Muscle of leg (tissue), 11 donors: ENCODE results near the gene CSRNP2. TPM values are rescaled to one million over a fixed set of nuclear protein-coding genes. Genes with fewer than 3 reads are reported as not detected.

Source experiments
- DNase-seq: peaks from one replicate; pipeline ENCODE4 v3.0.0; 2013
- H3K27ac ChIP-seq: one replicate; pipeline ENCODE4 v1.5.1; 2013; ENCODE audit warnings: mild to moderate bottlenecking, low read length, control low read depth
- H3K27me3 ChIP-seq: one replicate; pipeline ENCODE4 v1.6.1; 2013; ENCODE audit warnings: low read length; ENCODE audit not compliant: control insufficient read depth, insufficient read depth
- H3K36me3 ChIP-seq: one replicate; pipeline ENCODE4 v1.6.1; 2013; ENCODE audit warnings: low read length; ENCODE audit not compliant: control insufficient read depth, insufficient read depth
- H3K4me1 ChIP-seq: one replicate; pipeline ENCODE4 v1.6.1; 2013; ENCODE audit warnings: low read length; ENCODE audit not compliant: control insufficient read depth, insufficient read depth
- H3K4me3 ChIP-seq: one replicate; pipeline ENCODE4 v1.5.1; 2013; ENCODE audit warnings: low read length, control low read depth
- H3K9me3 ChIP-seq: replicated peaks from 2 replicates; pipeline ENCODE4 v1.6.1; 2013; ENCODE audit warnings: low read depth, low read length; ENCODE audit not compliant: control insufficient read depth
- WGBS: methylation state at CpG from one replicate; pipeline ENCODE4 v1.1.5; 2013; ENCODE audit warnings: missing lambda C conversion rate; ENCODE audit not compliant: insufficient coverage; 5-methylcytosine and 5-hydroxymethylcytosine counted together
- polyA plus RNA-seq, 8 donors: library from polyadenylated mRNA; unstranded; fragments of 120-200 nt; gene quantifications; one replicate each; pipeline versions ENCODE4 v1.2.1 to v1.2.3, GENCODE V29; 2013; ENCODE audit warnings: inconsistent platforms in 1 of 8, low replicate concordance in 1 of 8; ENCODE audit not compliant: insufficient read length in 8 of 8, insufficient read depth in 1 of 8
- total RNA-seq: library from RNA; stranded (reverse); fragments of 120-200 nt; gene quantifications from one replicate; pipeline ENCODE4 v1.2.4, GENCODE V29; 2013

CSRNP2 gene
- total and polyA plus RNA-seq, 9 donors, result 16.4 to 30.6 (median 23.5) TPM

DNA sequence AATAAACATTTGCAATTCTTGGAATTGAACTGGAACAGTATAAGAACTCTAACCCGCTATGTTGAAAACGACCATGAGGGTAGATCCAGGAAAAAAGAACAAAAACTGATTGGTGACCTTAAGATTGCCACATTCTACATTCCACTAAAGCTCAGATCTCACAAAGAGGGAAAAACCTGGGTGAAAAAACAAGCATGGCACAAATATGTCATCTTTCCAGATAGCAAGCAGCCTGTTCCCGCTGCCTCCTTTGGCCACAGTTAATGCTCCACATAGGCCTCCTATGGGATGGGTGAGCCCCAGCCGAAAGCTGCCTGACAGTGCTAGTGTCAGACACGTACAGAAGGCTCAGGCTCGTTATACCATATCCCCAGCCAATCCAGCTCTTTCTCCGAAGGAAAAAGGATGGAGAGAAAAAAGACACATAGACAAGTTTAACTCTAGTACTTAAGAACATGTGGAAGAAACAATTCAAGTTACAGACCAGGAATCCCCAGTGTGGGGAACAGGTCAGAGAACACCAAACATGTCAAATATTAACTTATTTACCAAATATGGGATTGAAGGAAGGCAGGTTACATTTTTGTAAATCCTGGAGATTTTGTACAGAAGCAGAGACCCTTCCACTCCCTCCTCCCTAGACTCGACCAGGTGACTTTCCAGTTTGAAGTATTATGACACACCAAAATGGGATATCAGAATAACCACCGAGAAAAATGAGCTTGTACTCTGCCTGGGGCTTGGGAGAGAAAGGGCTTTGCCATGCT lies 20.6 kb downstream of the CSRNP2 start:
- H3K4me1 ChIP-seq, result no peaks in the 10 kb centered on the region
- H3K9me3 ChIP-seq, result no peaks in the 10 kb centered on the region
- no peaks in the 10 kb centered on the region for H3K27me3 ChIP-seq
- DNase-seq, result no peak
- no peak overlapping the region for H3K27ac ChIP-seq
- 83% methylated on average over 3 of the region's 9 CpGs for WGBS
- peaks cover 83% of the 10 kb centered on the region for H3K36me3 ChIP-seq
- H3K4me3 ChIP-seq, result no peak overlapping the region

DNA sequence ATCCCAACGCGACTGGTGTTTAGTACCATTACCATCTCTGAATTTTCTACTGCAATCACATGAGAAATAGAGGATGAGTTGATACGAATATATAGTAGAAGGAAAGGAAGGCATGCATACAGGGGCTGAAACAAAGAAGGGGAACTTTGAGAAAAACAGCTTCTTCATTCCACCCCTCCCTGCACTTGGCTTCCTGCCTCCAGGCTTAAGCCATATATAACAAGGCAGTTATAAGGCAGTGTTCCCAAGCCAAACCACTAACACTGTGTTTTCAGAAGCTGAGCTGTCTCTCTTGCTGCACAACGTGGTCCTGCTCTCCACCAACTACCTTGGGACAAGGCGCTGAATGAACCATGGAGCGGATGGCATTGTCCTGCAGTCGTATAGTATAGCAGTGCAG lies 24.3 kb downstream of the CSRNP2 start:
- DNase-seq, result no peak

DNA sequence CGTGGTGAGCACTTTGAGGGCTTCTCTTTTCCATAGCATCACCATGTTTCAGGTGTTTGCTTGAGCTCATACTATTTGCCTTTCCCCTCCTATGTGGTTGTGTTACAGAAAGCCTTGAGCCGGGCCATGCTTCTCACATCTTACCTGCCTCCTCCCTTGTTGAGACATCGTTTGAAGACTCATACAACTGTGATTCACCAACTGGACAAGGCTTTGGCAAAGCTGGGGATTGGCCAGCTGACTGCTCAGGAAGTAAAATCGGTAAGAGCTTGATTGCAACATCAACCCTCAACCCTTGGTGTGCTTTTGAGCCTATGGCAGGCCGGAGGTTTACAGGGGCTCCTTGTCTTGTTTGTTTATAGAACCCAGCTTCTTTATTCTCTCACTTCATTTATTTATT lies 27.2 kb downstream of the CSRNP2 start:
- 93% methylated on average over 3 of the region's 5 CpGs for WGBS
- Histone ChIP-seq H3K27me3 (no peaks in the 10 kb centered on the region), H3K36me3 (peaks cover 67% of the 10 kb centered on the region), H3K4me1 (no peaks in the 10 kb centered on the region), H3K9me3 (no peaks in the 10 kb centered on the region), H3K4me3 (no peak overlapping the region), H3K27ac (no peak overlapping the region)
- no peak for DNase-seq

More for the DNA sequence above, 24.3 kb downstream of the CSRNP2 start:
- Histone ChIP-seq H3K27me3 (no peaks in the 10 kb centered on the region), H3K27ac (no peak overlapping the region), H3K36me3 (peaks cover 82% of the 10 kb centered on the region), H3K4me1 (no peaks in the 10 kb centered on the region), H3K9me3 (no peaks in the 10 kb centered on the region), H3K4me3 (no peak overlapping the region)
- 71% methylated on average over 4 of the region's 7 CpGs for WGBS

DNA sequence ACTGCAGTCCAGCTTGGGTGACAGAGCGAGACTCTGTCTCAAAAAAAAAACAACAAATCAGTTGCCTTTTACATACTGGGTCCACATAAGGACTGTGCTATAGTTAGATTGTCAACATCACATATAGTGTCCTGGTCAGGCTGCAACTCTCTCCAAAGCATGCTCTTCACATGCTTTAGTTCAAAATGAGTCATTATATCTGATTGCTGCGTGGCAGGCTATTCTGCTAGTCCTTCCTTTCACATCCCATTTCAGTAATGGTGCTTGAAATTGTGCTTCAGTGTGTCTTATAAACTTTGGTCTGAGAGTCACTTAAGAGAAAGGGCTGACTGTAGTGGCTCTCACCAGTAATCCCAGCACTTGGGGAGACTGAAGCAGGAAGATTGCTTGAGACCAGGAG lies 28.3 kb downstream of the CSRNP2 start:
- H3K36me3 ChIP-seq, result peaks cover 61% of the 10 kb centered on the region
- H3K27me3 ChIP-seq, result no peaks in the 10 kb centered on the region
- H3K4me1 ChIP-seq, result no peaks in the 10 kb centered on the region
- H3K4me3 ChIP-seq, result no peak overlapping the region
- no CpG with 5 or more reads among the region's 2 CpGs for WGBS
- DNase-seq, result no peak
- no peaks in the 10 kb centered on the region for H3K9me3 ChIP-seq
- no peak overlapping the region for H3K27ac ChIP-seq

DNA sequence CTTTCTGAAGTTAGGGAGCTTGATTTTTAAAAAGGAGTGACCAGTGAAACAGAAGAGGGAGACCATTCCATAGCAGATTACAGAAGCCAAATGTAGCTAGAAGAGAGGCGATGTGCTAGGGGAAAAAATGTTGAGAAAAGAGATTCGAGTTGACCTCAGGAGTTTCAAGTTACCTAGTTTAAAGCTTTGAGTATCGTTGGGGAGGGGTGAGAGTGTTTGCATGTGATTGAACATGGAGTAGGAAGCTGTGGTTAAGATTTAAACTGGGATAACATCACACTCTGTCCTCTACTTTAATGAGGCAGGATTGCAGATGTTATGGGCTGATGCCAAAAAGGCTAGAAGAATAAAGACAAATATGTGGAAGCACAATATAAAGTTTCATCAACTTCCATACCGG lies 31.6 kb downstream of the CSRNP2 start:
- no peaks in the 10 kb centered on the region for H3K27me3 ChIP-seq
- no peak overlapping the region for H3K27ac ChIP-seq
- WGBS, result 42% methylated on average over 3 of the region's 4 CpGs
- no peaks in the 10 kb centered on the region for H3K9me3 ChIP-seq
- H3K4me1 ChIP-seq, result peaks cover 16% of the 10 kb centered on the region
- no peak for DNase-seq
- H3K36me3 ChIP-seq, result peaks cover 32% of the 10 kb centered on the region
- no peak overlapping the region for H3K4me3 ChIP-seq

DNA sequence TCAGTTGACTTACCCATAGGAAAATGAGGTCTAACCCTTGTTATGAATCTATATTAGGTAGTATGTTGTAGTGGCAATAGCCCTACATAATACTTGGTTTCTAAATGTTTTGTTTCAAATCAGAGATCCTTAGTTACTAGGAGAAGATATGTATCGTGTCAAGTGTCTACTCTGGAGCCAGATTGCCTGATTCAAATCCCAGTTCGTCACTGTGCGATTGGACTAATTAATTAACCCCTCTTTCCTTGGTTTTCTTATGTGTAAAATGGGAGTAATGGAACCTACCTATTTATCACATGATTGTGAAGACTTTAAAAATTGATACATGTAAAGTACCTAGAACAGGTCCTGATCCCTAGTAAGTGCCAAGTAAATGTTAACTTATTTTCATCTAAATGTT lies 33.9 kb downstream of the CSRNP2 start:
- Histone ChIP-seq H3K36me3 (peaks cover 13% of the 10 kb centered on the region), H3K4me1 (peaks cover 16% of the 10 kb centered on the region), H3K9me3 (no peaks in the 10 kb centered on the region), H3K4me3 (no peak overlapping the region), H3K27ac (no peak overlapping the region), H3K27me3 (no peaks in the 10 kb centered on the region)
- no peak for DNase-seq
- no CpG with 5 or more reads among the region's 3 CpGs for WGBS

DNA sequence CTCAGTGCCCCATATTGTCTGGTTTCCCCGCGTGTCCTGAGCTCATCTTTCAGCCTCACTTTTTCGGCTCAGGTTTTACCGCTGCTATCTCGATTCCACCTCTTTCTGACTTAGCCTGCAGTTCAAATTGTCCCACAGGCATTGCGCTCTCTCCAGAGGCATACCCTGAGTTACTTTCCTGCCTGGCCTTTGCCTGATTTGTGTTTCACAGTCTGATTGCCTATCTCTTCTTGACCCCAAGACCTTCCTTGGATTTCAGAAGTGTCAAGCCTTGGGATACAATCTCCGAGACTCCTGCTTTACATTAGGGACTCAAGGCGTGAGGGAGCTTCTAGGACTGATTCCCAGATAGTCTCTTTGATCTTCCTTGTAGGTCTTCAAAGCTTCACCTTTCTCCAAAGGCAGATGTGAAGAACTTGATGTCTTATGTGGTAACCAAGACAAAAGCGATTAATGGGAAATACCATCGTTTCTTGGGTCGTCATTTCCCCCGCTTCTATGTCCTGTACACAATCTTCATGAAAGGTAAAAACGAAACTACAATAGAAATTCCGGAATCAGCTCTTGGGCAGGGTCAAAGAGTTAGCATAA lies 34.6 kb downstream of the CSRNP2 start:
- DNase-seq, result no peak
- 3% methylated on average over 7 of the region's 14 CpGs for WGBS
- no peaks in the 10 kb centered on the region for H3K27me3 ChIP-seq

DNA sequence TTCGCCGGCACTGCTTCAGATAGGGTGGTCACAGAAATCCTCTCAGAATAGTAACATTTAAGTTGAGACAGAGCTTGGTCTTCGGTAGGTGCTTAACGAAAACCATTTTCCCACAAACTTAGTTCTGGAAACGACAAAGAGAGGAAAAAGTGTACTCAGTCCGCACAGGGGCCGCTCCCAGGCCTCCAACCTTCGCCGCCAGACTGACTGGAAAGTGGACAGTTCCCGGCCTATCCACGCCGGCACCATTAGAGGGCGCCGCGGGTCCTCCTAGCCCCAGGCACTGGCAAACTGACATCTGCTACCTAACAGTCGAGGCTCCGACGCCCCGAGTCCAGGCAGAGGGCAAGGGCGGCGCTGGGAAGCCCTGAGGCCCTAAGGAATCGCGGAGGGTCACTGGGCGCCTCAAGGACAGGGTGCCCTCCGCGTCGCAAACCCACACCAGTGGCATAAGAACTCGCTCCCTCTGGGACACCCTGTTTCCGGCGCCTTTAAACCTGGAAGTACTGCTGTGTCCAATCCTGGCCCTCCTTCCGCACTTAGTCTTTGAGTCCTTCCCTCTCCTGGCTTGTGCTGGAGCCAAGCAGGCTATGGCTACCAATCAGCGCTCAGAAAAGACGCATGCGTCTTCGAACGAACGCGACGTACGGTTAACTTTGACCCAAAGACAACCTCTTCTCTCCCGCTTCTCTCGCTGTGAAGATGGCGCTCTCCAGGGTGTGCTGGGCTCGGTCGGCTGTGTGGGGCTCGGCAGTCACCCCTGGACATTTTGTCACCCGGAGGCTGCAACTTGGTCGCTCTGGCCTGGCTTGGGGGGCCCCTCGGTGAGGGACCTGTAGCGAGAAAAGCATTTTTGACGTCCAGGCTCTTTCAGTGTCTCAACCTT lies 35.5 kb downstream of the CSRNP2 start, which contains the start of gene LETMD1:
TSS of gene LETMD1 (plus strand) at position 673 of the 886 bp plus-strand sequence. CDS start at position 703, 30 bp downstream.
- peak within 1 kb of the TSS; percentile 97 for H3K27ac ChIP-seq
- no peaks in the 10 kb centered on the region for H3K27me3 ChIP-seq
- DNase-seq, result peak; percentile 100
- peaks cover 7% of the 10 kb centered on the region for H3K36me3 ChIP-seq
- peak within 1 kb of the TSS; percentile 87 for H3K4me3 ChIP-seq
- no peaks in the 10 kb centered on the region for H3K9me3 ChIP-seq
- H3K4me1 ChIP-seq, result peaks cover 16% of the 10 kb centered on the region
- WGBS, result 0% methylated on average over 44 of the region's 51 CpGs

More for the DNA sequence above, 34.6 kb downstream of the CSRNP2 start:
- peak overlapping the region; percentile 87 for H3K4me3 ChIP-seq
- H3K9me3 ChIP-seq, result no peaks in the 10 kb centered on the region
- H3K36me3 ChIP-seq, result peaks cover 7% of the 10 kb centered on the region
- H3K4me1 ChIP-seq, result peaks cover 16% of the 10 kb centered on the region
- peak overlapping the region; percentile 97 for H3K27ac ChIP-seq

DNA sequence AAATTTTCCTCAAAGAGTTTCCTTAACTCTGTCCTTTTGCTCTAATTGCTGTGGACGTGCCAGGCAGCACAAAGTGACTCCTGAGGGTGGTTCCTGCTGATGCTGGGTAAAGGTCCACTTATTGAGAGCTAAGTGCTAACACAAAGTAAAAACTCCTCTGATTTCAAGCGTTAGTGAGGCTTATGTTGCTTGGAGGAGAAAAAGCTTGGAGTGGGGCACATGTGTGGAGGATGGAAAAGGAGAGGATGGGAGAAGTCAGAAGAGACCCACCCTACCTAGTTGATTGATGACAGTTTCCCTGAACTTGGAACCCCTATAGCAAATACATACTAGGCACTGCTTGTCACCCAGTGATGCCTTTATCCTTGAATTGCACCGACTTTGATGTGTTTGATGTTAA lies 47.1 kb downstream of the CSRNP2 start:
- WGBS, result no CpG with 5 or more reads among the region's 3 CpGs
- Histone ChIP-seq H3K27me3 (no peaks in the 10 kb centered on the region), H3K4me3 (no peak overlapping the region), H3K9me3 (no peaks in the 10 kb centered on the region), H3K36me3 (no peaks in the 10 kb centered on the region), H3K4me1 (no peaks in the 10 kb centered on the region), H3K27ac (no peak overlapping the region)
- no peak for DNase-seq
